ENCODE results near the gene FAIM.
A peak's percentile ranks its signal among the peaks of the same experiment; 100 is the strongest.
"Not testable (repeated sequence)": the region's sequence is repeated elsewhere in the genome, so short reads cannot be mapped to it uniquely, and the experiment has no call there.

FAIM gene, protein sequence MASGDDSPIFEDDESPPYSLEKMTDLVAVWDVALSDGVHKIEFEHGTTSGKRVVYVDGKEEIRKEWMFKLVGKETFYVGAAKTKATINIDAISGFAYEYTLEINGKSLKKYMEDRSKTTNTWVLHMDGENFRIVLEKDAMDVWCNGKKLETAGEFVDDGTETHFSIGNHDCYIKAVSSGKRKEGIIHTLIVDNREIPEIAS
- total RNA-seq, result 22.7 to 101 (median 55.4) reads per million in 18 experiments

DNA sequence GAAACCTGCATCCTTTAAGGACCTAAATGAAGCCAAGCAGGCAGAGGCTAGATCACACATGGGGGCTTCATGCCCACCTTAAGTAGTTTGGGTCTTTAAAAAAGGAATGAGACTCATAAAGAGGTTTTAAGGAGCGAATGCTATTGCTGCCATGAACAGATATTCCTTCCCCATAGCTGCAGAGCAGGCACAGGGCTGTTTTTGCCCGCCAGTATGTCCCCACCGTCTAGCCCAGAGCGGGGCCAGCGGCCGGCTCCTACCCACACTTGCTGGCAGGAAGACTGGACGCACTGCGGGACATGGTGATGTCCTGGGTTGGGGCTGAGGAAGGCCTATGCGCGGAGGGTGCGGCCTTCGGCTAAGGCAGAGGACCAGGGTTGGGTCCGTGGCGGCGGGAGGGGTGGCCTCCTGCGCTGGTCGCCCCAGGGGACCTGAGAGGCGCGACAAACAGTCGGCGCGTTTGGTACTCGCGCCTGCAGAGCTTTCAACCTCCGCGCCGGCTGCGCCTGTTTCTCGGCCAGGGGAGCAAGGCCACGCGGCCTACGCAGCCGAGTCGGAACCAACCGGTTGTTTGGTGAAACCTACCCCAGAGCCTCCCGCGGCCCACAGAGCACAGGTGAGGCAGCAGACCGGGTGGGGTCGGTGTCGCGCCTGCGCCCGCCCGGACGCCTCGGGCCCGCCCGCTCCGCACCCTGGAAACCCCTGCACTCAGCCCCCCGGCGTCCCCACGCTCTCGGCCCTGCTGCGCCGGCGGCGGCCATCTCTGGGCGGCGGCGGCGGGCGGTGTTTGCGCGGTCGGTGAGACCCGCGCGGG, at the start of gene FAIM:
FAIM (plus strand) TSS at position 450 of the 814 bp plus-strand sequence. CDS start 10,956 bp downstream, outside the sequence.
- DNase-seq, result peak; percentile 53 to 77

- no peak for DNase-seq
Measured at GRCh38 chr3:138559134-138559533, 49.4 kb upstream of the FAIM start.

DNA sequence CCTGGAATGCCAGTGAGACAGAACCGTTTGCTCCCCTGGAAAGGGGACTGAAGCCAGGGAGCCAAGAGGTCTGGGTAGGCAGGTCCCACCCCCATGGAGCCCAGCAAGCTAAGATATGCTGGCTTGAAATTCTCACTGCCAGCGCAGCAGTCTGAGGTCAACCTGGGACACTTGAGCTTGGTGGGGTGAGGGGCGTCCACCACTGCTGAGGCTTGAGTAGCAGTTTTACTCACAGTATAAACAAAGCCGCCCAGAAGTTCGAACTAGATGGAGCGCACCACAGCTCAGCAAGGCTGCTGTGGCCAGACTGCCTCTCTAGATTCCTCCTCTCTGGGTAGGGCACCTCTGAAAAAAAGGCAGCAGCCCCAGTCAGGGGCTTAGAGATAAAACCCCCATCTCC, 48.1 kb upstream of the FAIM start:
- no peak for DNase-seq

DNA sequence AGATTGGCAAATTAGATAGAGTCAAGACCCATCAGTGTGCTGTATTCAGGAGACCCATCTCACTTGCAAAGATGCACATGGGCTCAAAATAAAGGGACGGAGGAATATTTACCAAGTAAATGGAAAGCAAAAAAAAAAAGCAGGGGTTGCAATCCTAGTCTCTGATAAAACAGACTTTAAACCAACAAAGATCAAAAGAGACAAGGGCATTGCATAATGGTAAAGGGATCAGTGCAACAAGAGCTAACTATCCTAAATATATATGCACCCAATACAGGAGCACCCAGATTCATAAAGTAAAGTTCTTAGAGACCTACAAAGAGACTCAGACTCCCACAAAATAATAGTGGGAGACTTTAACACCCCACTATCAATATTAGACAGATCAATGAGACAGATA, 45.7 kb upstream of the FAIM start:
- not testable (repeated sequence) for DNase-seq

DNA sequence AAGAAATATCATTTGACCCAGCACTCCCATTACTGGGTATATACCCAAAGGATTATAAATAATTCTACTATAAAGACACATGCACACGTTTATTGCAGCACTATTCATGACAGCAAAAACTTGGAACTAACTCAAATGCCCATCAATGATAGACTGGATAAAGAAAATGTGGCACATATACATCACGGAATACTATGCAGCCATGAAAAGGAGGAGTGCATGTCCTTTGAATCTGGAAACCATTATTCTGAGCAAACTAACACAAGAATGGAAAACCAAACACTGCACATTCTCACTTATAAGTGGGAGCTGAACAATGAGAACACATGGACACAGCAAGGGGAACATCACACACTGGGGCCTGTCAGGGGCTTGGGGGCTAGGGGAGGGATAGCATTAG, 42.3 kb upstream of the FAIM start:
- DNase-seq, result not testable (repeated sequence)

- peak; percentile 2 to 4 for DNase-seq
Measured at GRCh38 chr3:138567403-138567802, 41.2 kb upstream of the FAIM start.

DNA sequence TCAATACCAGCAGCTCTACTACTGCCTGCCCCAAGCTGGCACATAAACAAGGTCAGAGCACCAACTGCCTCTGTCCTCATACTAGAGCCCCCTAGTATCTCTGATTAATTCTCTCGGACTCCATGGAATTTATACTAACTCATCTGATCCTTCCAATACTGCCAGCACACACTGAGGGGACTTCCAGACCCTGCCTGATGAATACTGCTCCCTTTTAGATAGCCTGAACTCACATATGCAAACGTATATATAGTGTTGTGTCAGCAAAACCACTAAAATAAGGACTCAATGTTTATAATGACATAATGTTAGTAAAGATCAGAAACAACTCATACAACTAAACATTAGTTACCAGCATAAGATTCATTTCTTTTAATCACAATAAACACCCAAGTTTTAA, 39.5 kb upstream of the FAIM start:
- no peak for DNase-seq

- not testable (repeated sequence) for DNase-seq
Measured at GRCh38 chr3:138569624-138570023, 38.9 kb upstream of the FAIM start.

DNA sequence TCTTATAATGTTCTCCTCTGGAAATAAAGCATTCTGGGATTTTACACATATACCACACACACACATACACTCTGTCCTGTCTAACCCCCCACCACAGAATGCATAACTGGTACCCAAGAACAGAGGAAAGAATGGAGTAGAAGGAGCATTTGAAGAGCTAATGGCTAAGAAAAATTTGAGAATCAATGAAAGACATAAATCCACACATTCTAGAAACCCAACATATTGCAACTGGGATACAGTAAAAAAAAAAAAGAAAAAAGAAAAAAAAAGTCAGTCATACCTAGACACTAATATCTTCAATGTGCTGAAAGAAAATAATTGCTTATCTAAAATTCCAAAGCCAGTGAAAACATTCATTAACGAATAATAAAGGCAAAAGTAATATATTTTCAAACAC, 35.4 kb upstream of the FAIM start:
- DNase-seq, result no peak

DNA sequence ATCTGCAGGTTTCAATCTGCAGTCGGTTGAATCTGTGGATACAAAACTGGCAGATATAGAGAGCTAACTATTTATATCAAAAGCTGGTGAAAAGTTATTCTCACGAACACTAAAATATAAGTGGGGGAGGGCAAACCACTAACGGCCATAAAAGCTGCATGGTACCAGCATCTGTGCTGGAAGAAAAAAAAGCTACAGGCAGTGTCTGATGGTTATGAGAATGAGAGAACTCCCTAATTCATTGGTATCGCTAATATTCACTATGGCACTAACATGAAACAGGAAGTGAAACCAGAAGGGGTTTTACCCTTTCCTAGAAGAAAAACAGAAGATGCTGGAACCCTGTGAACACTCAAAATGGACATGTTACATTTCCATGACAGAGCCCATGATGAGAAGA, 30.4 kb upstream of the FAIM start:
- DNase-seq, result peak; percentile 55 to 66

DNA sequence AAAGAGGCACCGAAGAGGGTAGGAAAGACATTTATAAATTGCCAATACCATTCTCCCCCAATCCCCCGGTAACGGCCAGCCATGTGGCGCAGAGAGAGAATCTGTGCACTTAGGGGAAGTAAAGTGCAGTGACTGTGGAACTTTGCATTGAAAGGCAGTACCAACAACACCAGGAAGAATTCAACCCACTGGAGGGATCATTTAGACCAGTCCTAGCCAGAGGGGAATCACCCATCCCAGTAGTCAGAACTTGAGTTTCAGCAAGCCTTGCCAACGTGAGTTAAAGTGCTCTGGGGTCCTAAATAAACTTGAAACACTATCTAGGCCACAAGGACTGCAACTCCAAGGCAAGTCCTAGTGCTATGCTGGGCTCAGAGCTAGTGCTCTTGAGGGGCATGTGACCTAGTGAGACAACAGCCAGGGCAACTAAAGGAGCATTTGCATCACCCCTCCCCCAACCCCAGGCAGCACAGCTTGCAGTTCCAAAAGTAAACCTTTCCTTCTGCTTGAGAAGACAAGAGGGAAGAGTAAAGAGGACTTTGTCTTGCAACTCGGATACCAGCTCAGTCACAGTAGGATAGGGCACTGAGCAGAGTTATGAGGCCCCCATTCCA, 29.5 kb upstream of the FAIM start:
- DNase-seq, result no peak

DNA sequence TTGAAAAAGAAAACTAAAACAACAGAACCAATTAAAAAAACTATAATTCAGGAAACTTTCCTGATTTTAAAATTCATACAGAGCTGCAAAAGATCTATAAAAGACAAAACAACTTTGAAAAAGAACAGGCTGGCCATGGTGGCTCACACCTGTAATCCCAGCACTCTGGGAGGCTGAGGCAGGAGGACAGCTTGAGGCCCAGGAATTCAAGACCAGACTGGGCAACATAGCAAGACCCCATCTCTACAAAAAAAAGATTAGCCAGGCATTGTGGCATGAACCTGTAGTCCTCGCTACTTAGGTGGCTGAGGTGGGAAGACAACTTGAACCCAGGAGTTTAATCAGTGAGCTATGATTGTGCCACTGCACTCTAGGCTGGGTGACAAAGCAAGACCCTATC, 21.2 kb upstream of the FAIM start:
- no peak for DNase-seq

- DNase-seq, result no peak
Measured at GRCh38 chr3:138588445-138588844, 20.1 kb upstream of the FAIM start.

DNA sequence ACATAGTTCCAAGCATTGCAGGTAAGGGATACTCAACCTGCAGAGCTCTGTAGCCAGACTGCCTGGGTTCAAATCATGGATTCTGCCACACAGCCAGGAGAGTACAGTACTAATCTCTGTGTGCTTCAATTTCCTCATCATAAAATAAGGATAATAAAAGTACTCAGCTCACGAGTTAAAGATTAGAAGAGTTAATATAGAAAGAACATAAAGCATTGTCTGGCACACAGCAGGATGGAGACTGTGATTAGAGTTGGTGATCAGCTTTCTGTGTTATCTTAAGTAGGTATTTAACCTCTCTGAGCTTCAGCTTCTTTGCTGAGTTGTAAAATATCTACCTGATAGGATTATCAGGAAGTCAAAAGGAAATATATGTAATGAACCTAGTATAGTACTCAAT, 17.2 kb upstream of the FAIM start:
- no peak for DNase-seq

DNA sequence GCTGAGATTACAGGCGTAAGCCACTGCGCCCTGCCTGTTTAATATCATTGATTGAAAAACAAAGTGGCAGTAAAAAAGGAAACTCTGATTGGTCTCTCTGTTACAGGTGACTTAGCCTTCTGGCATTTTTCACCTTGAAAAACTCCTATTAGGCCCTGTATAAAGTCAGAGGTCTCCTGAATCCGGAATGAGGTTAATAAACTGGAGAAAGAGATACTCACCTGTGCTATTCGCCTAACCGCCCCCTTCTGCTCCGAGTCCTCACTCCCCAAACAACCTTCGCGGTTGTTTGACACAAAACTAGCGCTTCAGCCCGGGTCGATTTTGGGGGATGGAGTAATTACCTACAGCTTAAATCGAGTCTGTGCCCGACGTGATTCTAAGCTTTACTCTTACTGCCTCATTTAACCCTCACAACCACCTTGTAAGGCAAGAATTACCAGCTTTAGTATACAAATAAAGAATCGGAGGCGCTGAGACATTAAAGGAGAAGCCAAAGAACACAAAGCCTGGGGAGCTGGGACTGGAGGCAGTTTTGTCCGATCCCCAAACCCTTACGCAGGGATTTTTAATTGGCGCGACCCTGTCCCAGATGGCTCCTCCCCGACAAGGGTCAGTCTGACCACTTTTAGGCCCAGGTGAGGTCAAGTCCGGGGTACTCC, 15.0 kb upstream of the FAIM start:
- no peak for DNase-seq

DNA sequence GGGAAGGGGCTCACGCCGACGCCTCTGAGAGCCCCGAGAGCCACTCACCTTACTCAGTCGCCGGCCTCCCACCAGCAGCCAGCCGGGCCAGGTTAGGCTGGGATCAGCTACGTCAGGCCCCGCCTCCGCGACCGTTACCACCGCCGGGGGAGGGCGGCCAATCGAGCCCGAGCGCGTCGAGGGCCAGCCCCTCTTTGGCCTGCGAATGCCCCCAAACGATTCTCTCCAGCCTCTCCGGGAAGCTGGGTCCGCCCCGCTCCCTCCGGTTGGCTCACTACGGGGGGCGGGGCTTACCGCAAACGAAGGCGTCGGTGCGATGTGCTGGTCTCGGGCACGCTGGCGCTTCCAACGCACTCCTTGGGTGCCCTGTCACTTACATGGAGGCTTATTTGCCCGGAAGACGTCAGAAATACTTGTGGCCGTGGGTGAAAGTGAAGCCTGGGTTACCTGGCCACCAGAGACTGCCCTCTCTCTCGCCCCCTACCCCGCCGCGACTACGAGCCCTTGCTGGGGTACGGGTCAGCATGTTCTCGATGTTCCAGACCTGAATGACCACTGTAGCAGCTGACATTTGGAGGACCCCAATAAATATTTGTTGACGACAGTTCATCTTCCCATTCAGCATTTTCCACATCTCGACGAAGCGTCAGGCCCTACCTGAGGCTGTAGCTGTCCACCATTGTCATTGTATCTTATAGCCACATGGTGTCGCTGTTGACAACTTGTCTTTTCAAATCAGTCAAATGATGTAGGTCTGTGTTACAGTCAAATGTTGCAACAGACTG, 14.2 kb upstream of the FAIM start, which contains the start of gene CEP70:
CEP70 (minus strand) TSS at position 111 of the 785 bp plus-strand sequence. CDS start 21,333 bp downstream, outside the sequence.
- peak; percentile 91 to 94 for DNase-seq

GRCh38 chr3:138594935-138595610, 13.5 kb upstream of the FAIM start:
- DNase-seq, result peak in 1 of 2 donors; percentile 17

DNA sequence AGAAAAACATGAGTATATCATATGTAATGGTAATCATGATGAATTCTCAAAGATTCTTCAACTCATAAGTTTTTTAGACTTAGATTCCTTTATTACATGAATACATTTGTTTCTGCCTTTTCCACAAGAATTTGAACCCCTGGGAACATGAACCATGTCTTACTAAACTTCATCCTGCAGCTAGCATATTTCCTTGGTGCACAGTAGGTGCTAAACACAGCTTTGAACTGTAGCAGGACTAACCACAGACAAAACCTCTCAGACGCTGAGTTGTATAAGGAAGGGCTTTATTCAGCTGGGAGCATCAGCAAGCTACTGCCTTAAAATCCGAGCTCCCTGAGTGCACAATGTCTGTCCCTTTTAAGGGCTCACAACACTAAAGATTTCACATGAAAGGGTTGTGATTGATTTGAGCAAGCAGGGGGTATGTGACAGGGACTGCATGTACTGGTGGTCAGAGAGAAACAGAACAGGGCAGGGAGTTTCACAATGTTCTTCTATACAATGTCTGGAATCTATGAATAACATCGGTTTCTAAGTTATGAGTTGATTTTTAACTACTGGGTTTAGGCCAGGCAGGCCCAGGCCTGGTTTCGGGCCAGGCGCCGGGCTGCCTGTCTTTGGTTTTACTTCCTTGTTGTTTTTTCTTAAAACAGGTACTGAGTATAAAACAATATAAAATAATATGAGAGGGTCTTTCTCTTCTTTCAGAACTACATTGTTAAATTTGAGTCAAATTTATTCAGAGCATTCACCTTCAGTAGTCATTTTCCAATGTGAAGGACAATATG, 11.2 kb upstream of the FAIM start:
- DNase-seq, result not testable (repeated sequence)

- DNase-seq, result no peak
Measured at GRCh38 chr3:138598534-138598933, 10.0 kb upstream of the FAIM start.

DNA sequence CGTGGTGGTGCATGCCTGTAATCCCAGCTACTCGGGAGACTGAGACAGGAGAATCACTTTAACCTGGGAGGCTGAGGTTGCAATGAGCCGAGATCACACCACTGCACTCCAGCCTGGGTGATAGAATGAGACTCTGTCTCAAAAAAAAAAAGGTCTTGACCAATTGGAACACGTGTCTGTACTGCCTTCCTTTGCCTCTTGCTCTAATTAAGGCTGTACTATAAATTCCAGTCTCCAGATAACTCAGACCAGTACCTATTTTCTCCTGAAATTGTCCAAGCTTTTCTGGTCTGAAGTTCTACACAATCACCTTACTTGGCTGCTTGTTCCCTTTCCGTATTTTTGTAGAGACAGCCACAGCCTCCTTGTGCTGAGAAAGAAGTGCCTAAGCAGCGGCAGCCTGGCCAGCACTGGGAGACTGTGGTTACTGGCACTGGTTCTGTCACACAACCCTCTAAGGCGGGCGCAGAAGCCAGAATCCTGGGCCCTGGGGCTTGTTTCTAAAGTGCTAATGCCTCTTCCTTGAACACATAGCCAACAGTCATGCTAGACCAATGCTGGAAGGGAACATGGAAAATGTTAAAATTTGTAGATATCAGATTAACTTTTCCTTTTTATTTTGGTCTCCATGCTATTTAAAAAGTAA, 8.3 kb upstream of the FAIM start:
- peak in 1 of 2 donors; percentile 59 for DNase-seq
